Stimulated activated CD4-positive, alpha-beta T cell treated with anti-CD3 and anti-CD28 coated beads, Interleukin-1b, Interleukin-23, amount 100 ng/mL, for 4 hours (primary cell): ENCODE data around the gene ATF5.

Experiments
- DNase-seq, 2 donors: peaks; one replicate each; pipeline ENCODE4 v3.0.0-alpha.2; 2020; ENCODE audit warnings: low read depth in 2 of 2

ATF5 gene, protein sequence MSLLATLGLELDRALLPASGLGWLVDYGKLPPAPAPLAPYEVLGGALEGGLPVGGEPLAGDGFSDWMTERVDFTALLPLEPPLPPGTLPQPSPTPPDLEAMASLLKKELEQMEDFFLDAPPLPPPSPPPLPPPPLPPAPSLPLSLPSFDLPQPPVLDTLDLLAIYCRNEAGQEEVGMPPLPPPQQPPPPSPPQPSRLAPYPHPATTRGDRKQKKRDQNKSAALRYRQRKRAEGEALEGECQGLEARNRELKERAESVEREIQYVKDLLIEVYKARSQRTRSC

DNA sequence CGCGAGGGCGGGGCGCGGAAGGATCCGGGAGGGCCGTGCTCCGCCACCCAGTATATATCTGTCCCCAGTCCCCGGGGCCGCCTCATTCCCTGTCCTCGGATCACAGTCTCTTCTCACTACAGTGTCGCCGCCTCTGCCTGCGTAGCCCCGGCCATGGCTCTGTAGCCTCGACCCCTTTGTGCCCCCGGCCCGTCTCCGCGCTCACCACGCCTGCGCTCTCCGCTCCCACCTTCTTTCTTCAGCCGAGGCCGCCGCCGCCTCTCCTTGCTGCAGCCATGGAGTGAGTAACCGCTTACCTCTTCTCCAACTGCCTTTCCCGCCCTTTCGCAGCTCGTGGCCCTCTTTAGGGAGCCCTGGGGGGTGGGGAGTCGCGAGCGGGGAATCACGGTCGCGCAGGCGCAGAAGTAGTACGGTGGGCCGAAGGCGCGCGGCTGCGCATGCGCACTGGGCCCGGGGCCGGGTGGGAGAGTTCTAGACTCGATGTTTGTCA, at the start of gene ATF5, which contains the start of gene NUP62:
Gene ATF5, plus strand, starts transcription at position 85 of the 490 bp plus-strand sequence. CDS start 1,646 bp downstream, outside the sequence.
Gene NUP62, minus strand, starts transcription at position 384 of the 490 bp plus-strand sequence. CDS start 19,697 bp downstream, outside the sequence.
- DNase-seq, result peak; percentile 94 to 96

DNA sequence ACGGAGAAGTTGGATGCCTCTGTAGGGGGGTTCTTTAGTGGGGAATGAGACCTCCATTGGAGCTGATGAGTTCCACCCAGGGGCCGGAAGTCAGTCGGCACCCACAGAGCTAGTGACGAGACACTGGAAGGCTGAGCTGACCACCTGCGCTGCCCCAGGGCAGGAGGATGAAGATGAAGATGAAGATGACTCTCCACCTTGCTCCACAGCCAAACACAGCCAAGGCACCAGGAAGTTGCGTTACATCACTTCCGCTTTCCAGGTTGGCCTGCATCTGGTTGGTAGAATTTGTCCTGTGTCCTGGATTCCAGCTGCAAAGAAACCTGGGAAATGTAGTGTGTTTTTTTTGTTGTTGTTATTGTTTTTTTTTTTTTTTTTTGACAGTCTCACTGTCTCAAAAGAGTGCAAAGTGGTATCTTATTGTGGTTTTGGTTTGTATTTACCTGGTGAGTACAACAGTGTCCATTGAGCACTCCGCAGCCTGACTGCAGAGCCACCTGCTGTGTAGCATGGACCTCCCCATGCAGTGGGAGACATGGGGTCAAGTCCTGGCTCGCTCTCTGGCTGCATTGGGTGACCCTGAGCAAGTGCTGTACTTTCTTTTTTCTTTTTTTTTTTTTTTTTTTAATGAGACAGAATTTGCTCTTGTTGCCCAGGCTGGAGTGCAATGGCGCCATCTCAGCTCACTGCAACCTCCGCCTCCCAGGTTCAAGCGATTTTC, 49.6 kb upstream of the ATF5 start:
- no peak for DNase-seq

DNA sequence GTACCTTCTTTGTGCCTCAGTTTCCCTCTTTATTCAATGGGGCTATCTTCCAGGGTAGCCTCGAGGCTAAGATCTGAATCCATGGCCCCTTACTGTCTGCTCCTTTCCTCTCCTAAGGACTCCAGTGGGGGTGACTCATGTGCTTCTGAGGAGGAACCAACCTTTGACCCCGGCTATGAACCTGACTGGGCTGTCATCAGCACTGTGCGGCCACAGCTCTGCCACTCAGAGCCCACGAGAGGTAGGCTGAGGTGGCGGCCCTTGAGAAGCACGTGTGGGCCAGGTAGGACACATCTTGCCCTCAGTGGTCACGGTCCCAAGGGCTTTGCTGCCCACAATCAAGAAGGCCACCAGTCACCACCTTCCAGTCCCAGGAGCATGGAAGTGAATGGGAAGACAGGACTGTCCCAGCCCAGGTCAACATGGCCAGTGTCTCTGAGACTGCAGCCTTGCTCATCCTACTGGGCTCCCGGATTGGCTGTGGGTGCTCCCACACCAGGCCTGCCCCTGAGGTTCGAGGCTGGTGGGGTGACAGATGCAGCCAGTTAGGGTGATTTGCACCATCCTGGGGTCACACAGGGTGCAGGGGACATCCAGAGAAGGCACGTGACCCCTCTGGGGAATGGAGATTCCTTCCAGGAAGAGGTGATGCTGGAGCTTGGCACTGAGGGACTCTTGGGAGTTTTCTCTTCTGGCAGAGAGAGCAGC, 48.7 kb upstream of the ATF5 start:
- no peak for DNase-seq

DNA sequence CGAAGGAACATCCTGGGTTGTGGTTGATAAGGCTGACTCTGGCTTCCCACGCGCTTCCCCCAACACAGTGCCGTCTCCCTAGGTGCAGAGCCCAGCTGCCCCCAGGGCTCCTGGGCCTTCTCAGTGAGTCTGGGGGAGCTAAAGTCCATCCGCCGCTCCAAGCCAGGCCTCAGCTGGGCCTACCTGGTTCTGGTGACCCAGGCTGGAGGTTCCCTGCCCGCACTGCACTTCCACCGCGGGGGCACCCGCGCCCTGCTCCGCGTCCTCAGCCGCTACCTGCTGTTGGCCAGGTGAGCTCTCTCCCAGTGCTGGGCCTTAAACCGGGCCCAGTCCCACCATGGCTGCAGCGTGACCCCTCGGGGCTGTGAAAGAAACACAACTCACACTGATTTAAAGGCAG, 47.8 kb upstream of the ATF5 start:
- DNase-seq, result no peak

DNA sequence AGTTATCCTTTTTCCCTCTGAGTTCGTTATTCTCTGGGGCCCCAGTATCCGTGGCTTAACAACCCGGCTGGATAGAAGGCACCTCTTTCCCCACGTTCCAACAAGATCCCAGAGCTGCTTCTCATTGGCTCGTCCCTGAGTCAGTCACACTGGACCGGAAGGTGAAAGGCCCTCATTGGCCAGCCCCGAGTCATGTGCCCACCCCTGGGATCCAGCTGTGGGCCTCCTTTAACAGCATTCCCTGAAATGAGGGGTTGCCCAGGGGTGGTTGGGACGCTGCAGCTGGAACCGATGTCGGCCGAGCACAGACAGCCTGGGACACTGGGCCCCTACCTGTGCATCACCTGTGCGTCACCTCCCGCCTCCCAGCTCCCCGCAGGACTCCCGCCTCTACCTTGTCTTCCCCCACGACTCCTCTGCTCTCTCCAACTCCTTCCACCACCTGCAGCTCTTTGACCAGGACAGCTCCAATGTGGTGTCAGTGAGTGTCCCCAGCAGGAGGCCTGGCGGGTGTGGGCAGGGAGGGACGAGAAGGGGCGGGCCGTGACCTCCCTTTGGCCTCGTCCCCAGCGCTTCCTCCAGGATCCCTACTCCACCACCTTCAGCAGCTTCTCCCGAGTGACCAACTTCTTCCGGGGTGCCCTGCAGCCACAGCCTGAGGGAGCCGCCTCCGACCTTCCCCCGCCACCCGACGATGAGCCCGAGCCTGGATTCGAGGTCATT, 47.2 kb upstream of the ATF5 start:
- no peak for DNase-seq

DNA sequence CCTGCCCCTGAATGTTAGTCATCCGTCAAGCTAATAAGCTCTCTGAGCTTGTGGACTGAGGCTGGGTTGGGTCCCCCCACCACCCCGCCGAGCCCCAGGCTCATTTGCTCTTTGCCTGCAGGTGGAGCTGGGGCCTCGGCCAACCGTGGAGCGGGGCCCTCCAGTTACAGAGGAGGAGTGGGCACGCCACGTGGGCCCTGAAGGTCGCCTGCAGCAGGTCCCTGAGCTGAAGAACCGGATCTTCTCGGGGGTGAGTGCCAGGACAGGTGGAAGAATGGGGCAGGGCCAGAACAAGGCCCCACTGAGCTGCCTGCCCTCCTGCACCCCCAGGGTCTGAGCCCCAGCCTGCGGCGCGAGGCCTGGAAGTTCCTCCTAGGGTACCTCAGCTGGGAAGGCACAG, 46.4 kb upstream of the ATF5 start:
- no peak for DNase-seq

DNA sequence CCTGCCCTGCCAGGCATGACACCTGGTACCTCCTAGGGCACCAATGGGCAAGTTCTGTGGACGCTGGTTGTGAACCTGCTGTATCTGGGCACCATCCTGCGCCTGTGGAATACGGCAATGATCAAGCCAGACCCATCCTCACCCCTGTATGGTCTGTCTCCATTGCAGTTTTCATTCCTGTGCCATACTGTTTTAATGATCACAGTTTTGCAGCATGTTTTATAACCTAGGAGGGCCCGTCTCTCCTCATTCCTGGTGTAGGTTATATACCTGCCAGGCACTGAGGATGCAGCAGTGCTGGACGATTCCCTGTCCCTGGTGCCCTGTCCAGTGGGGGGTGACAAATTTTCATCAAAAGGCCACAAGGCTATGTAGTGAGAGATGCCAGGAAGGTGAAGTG, 45.9 kb upstream of the ATF5 start:
- DNase-seq, result no peak

DNA sequence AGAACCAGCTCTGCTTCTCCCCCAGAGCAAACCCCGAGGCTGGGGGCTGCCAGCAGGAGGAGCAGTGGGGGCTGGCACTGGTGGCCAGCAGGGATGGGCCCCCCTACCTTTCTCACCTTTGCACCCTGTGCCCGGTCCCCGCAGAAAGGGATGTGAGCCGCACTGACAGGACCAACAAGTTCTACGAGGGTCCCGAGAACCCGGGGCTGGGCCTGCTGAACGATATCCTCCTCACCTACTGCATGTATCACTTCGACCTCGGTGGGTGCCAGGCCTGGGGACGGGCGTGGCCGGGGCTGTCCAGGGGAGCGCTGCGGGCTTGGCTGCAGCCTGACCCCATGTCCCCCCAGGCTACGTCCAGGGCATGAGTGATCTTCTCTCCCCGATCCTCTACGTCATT, 44.9 kb upstream of the ATF5 start:
- DNase-seq, result no peak

DNA sequence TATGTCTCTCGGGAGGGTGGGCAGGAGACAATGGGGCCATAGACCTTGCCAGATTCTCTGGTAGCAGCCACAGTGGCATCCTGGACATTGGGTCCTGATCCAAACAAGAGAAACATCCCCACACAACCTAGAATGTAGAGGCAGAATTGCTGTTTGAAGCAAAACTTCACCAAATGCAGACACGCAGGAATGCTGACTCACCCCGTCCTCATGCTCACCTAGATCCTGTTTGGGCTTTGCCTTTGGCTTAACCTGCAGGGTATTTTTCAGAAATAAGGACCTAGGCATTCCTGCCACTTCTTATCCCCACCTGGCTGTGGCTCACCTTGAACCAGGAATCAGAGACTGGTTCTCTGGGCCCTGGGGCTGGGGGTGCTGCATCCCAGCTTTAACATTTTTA, 44.2 kb upstream of the ATF5 start:
- DNase-seq, result no peak

DNA sequence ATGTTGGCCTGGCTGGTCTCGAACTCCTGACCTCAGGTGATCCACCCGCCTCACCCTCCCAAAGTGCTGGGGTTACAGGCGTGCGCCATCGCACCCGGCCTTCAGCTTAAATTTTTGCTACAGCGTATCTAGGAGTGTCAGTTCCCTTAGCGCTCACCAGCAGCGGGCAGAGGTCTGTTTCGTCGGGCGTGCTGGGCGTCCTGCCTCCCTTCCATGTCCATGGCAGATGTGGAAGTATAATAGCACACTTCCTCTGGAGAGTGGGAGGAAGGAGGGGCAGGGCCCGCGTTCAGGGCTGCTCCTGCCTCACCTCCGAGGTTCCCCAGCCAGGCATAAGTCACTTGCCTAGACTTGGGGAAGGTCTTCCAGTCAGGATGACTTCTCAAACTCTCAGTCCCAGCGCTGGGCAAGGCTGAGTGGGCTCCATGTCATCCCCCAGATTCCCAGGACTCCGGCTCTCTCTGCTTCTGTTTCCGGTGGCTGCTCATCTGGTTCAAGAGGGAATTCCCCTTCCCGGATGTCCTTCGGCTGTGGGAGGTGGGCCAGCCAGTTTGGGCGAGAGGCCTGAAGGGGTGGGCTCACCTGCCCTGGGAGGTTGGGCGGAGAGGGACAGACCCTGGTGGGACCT, 41.9 kb upstream of the ATF5 start:
- no peak for DNase-seq

DNA sequence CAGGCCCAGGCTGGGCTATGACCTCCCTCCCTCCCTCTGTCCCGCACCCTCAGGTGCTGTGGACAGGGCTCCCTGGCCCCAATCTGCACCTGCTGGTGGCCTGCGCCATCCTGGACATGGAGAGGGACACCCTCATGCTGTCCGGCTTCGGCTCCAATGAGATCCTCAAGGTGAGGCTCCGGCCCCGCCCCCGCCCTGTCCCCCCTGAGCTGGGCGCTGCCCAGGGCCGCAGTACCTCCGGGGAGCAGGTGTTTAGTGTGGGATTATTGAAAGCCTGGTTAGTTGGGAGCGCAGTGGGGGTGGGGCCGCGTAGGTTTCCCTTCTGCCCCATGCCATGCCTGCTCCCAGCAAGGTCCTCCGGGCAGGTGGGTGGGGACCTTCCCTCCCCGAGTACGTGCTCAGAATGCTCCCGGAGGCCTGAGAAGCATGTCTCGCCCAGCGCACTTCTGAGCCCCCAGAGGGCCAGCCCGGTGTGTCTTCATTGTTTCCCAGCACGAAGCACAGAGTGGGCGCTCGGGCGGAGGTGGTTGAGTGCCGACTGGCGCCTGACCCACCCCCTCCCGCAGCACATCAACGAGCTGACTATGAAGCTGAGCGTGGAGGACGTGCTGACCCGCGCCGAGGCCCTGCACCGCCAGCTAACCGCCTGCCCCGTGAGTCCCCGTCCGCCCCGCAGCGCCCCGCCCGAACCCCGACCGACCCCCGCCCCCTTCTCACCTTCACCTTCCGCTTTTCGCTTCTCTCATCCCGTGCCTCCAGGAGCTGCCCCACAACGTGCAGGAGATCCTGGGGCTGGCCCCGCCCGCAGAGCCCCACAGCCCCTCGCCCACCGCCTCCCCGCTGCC, 41.1 kb upstream of the ATF5 start:
- no peak for DNase-seq

DNA sequence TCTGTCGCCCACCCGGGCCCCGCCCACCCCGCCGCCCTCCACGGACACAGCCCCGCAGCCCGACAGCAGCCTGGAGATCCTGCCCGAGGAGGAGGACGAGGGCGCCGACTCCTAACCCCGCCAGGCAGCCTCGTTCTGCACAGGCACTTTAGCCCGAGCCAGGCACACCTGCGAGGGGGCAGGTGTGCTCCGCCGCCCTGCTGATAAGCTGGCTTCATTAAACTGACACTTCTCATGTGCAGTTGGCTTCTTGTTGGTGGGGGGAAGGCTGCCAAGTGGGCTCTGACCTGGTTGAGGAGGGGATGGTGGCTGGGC, 40.5 kb upstream of the ATF5 start:
- DNase-seq, result no peak

DNA sequence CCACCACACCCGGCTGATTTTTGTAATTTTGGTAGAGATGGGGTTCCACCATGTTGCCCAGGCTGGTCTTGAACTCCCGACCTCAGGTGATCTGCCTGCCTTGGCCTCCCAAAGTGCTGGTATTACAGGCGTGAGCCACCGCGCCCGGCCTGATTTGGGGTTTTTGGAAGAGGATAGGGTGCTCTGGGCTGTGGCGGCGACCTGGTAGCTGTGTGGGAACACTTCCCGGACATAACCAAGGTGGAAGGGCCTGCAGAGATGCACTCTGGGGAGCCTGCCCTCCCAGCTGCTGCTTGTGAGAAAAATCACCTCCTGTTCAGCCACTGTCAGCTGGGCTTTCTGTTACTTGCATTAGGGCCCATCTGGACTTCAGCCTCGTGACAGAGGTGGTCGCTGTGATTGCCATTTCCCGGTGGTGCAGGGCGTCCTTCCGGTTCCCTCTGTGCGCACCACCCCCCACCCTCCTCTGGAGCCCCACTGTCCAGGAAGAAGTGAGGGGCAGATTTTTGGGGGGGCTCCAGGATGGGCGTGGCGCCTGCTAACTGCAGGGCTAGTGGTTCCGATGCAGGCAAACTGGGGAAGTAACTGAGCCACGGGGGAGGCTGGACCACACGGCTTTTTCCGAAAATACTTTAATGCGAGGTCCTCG, 39.8 kb upstream of the ATF5 start:
- no peak for DNase-seq

DNA sequence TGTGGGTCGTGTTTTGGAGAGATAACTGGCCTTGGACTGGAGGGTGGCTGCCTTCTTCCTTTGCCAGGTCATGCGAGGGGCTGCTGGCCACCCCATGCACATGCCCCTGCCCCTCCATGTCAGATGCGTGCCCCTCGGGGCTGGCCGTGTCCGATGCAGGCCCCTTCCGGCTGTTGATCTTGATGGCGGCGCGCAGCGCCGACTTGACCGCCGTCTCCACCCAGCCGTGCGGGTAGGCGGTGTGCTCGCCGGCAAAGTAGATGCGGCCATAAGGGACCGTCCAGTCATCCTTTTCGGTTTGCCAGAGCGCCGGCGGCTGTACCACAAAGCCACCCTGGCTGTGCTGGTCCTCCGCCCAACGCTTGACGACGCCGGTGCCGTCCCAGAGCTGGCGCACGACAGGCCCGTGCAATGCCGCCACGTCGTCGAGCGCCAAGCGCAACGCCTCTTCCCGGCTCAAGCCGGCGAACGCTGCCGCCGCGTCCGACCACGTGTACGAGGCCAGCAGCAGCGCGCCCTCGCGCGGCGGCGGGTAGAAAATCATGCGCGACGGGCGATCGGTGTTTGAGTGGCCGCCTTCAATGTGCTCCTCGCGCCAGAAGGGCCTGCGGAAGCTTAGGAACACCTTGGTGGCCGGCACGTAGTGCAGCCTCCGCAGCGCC, 39.2 kb upstream of the ATF5 start:
- peak; percentile 58 to 69 for DNase-seq

DNA sequence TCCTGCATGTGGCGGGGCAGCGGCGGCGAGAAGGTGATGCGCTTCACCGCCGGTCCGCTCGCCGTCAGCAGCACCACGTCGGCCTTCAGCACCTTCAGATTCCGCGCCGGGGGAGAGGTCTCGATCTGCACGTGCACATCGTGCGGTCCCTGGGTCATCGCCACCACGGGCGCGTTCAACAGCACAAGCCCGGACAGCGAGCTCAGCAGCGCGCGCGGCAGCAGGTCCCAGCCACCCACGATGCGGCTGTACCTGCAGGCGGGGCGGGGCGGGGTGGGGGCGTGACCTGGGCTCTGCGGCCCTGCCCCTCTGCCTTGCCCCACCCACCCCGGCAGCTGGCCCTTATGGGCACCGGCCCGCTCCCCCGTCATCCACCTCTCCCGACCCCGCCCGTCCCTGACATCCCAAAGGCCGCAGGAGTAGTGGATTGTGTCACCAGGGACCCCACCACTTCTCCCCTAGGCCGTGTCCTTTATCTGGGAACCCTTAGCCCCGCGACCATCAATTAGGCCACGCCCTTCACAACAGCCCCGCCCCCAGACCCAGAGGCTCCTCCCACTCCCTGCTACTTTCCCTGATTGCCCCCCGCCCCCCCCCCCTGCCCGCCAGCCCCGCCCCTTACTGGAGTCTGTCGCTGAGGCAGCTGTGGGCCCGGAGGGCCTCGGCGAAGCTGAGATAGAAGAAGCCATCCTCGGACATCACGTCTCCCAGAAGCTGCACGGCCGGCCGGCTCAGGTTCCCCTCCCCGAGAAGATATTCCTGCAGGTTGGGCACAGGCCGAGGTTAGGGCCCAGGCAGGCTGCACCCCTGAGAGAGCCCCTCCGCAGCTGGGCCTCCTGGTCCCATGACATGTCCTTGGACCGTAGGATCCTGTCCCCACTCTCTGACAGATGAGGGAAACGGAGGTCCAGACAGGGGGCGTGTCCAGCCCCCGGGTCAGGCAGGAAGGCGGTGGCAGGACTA, 38.4 kb upstream of the ATF5 start:
- DNase-seq, result peak; percentile 62 to 67

DNA sequence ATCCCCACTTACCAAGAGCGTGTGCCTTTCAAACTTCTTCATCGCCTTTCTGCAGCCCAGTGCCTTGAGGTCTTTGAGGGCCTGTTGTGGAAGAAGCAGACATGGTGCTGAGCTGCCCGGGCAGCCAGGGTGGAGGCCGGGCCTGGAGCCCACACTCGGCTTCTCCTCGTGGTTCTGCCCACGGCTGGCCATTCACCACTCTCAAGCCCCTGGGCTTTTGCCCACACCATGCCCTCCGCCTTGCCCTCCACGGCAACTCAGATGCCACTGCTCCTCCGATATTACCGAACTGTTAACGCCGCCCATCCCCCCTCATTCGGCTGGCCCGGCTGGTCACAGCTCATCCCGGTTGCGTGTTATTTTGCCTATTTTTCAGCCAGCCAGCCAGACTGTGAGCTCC, 37.6 kb upstream of the ATF5 start:
- DNase-seq, result no peak

DNA sequence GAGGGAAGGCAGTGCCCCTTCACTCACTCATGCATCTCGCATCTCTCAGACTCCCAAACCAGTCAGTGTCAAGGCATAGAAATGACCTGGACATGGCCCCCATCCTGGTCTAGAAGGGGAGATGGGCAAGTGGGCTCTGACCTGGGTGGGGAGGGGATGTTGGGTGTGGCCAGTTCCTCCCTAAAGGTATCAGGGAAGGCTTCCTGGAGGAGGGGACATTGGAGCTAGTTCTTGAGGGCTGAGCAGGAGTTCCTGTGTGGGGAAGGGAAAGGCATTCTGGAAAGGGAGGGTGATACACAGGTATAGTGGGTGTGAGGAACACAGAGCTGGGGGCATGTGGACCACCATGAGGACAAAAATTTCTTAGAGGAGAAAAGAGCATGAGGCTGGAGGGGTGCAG, 36.3 kb upstream of the ATF5 start:
- DNase-seq, result no peak

DNA sequence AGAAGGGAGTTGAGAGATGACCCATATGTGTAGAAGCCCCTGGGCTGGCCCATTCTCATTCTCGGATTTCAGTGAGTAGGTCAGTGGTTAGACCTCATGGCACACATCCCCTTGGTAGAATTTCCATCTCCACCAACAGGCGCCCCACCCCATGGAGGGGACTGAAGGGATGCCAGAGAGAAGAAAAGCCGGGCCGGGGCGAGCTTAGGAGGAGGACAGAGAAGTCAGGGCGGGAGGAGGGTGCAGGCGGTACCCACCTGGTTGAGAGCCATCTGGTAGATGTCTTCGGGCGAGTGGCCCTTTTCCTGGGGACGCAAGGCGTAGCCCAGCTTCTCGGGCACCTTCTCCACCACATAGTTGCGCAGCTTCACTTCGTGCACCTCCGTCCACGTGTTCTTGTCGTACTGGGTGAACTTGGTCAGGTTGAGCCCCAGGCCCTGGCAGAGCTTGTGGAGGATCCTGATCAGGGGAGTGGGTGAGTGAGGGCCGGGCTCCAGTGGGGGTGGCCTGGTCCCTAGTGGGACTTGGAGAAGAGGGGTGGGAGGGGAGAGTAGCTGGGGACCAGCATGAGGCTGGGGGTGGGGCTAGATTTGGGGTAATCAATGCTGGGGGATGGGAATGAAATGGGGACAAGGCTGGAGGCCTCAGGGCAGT, 34.9 kb upstream of the ATF5 start:
- no peak for DNase-seq
